ENCODE data around the gene TUBA3E. TPM values are rescaled to one million over a fixed set of nuclear protein-coding genes. Genes with fewer than 3 reads are reported as not detected.
"Not testable (repeated sequence)": the region's sequence is repeated elsewhere in the genome, so short reads cannot be mapped to it uniquely, and the experiment has no call there.

Gene TUBA3E
- polyA plus RNA-seq, 2 donors = 0.04 TPM; not detected in 1

GRCh38 chr2:130229161-130229510 is 30.9 kb upstream of the TUBA3E start:
- H3K27ac ChIP-seq (ENCODE audit: low read depth in 2 of 2, low read length in 1 of 2); H3K36me3 ChIP-seq (ENCODE audit: control insufficient read depth in 2 of 2, insufficient read depth in 2 of 2, low read length in 1 of 2); H3K9me3 ChIP-seq (ENCODE audit: control insufficient read depth in 2 of 2, insufficient read depth in 1 of 2, low read depth in 1 of 2, low read length in 1 of 2); H3K27me3 ChIP-seq (ENCODE audit: control insufficient read depth in 1 of 2, insufficient read depth in 2 of 2, low read length in 2 of 2); H3K4me1 ChIP-seq (ENCODE audit: control insufficient read depth in 2 of 2, insufficient read depth in 2 of 2, low read length in 1 of 2); H3K4me3 ChIP-seq (ENCODE audit: low read depth in 1 of 2, low read length in 2 of 2): not testable (repeated sequence)
- WGBS, 2 donors = 38 to 55% methylated on average over 39 to 48 of the region's 48 CpGs

GRCh38 chr2:130228467-130229160 is 30.4 kb upstream of the TUBA3E start:
- not testable (repeated sequence) for H3K9me3 ChIP-seq (ENCODE audit: control insufficient read depth in 2 of 2, insufficient read depth in 1 of 2, low read depth in 1 of 2, low read length in 1 of 2); H3K27ac ChIP-seq (ENCODE audit: low read depth in 2 of 2, low read length in 1 of 2); H3K4me3 ChIP-seq (ENCODE audit: low read depth in 1 of 2, low read length in 2 of 2); H3K4me1 ChIP-seq (ENCODE audit: control insufficient read depth in 2 of 2, insufficient read depth in 2 of 2, low read length in 1 of 2); H3K36me3 ChIP-seq (ENCODE audit: control insufficient read depth in 2 of 2, insufficient read depth in 2 of 2, low read length in 1 of 2); H3K27me3 ChIP-seq (ENCODE audit: control insufficient read depth in 1 of 2, insufficient read depth in 2 of 2, low read length in 2 of 2)
- WGBS, 2 donors = 79 to 88% methylated on average over 57 to 69 of the region's 69 CpGs

- WGBS, 2 donors = 93 to 95% methylated on average over 21 of the region's 21 CpGs
- H3K9me3 ChIP-seq (ENCODE audit: control insufficient read depth in 2 of 2, insufficient read depth in 1 of 2, low read depth in 1 of 2, low read length in 1 of 2); H3K27me3 ChIP-seq (ENCODE audit: control insufficient read depth in 1 of 2, insufficient read depth in 2 of 2, low read length in 2 of 2); H3K4me1 ChIP-seq (ENCODE audit: control insufficient read depth in 2 of 2, insufficient read depth in 2 of 2, low read length in 1 of 2); H3K27ac ChIP-seq (ENCODE audit: low read depth in 2 of 2, low read length in 1 of 2); H3K36me3 ChIP-seq (ENCODE audit: control insufficient read depth in 2 of 2, insufficient read depth in 2 of 2, low read length in 1 of 2); H3K4me3 ChIP-seq (ENCODE audit: low read depth in 1 of 2, low read length in 2 of 2): not testable (repeated sequence)
Measured at GRCh38 chr2:130228005-130228404, 29.8 kb upstream of the TUBA3E start.

- not testable (repeated sequence) for H3K9me3 ChIP-seq (ENCODE audit: control insufficient read depth in 2 of 2, insufficient read depth in 1 of 2, low read depth in 1 of 2, low read length in 1 of 2); H3K4me3 ChIP-seq (ENCODE audit: low read depth in 1 of 2, low read length in 2 of 2); H3K27me3 ChIP-seq (ENCODE audit: control insufficient read depth in 1 of 2, insufficient read depth in 2 of 2, low read length in 2 of 2); H3K4me1 ChIP-seq (ENCODE audit: control insufficient read depth in 2 of 2, insufficient read depth in 2 of 2, low read length in 1 of 2); H3K27ac ChIP-seq (ENCODE audit: low read depth in 2 of 2, low read length in 1 of 2); H3K36me3 ChIP-seq (ENCODE audit: control insufficient read depth in 2 of 2, insufficient read depth in 2 of 2, low read length in 1 of 2)
- 28 to 39% methylated on average over 4 of the region's 4 CpGs for whole genome bisulfite sequencing, 2 donors
Measured at GRCh38 chr2:130222523-130222922, 24.3 kb upstream of the TUBA3E start.

GRCh38 chr2:130220505-130220904 is 22.3 kb upstream of the TUBA3E start:
- not testable (repeated sequence) for H3K36me3 ChIP-seq (ENCODE audit: control insufficient read depth in 2 of 2, insufficient read depth in 2 of 2, low read length in 1 of 2)
- no CpG with 5 or more reads among the region's 1 CpG for WGBS, 2 donors

GRCh38 chr2:130219147-130219546 is 20.9 kb upstream of the TUBA3E start:
- not testable (repeated sequence) for H3K4me1 ChIP-seq (ENCODE audit: control insufficient read depth in 2 of 2, insufficient read depth in 2 of 2, low read length in 1 of 2); H3K9me3 ChIP-seq (ENCODE audit: control insufficient read depth in 2 of 2, insufficient read depth in 1 of 2, low read depth in 1 of 2, low read length in 1 of 2); H3K36me3 ChIP-seq (ENCODE audit: control insufficient read depth in 2 of 2, insufficient read depth in 2 of 2, low read length in 1 of 2); H3K27me3 ChIP-seq (ENCODE audit: control insufficient read depth in 1 of 2, insufficient read depth in 2 of 2, low read length in 2 of 2); H3K27ac ChIP-seq (ENCODE audit: low read depth in 2 of 2, low read length in 1 of 2); H3K4me3 ChIP-seq (ENCODE audit: low read depth in 1 of 2, low read length in 2 of 2)
- WGBS, 2 donors = 88 to 93% methylated on average over 2 of the region's 2 CpGs

More at GRCh38 chr2:130220505-130220904, 22.3 kb upstream of the TUBA3E start:
- not testable (repeated sequence) for H3K27me3 ChIP-seq (ENCODE audit: control insufficient read depth in 1 of 2, insufficient read depth in 2 of 2, low read length in 2 of 2); H3K27ac ChIP-seq (ENCODE audit: low read depth in 2 of 2, low read length in 1 of 2); H3K4me1 ChIP-seq (ENCODE audit: control insufficient read depth in 2 of 2, insufficient read depth in 2 of 2, low read length in 1 of 2); H3K4me3 ChIP-seq (ENCODE audit: low read depth in 1 of 2, low read length in 2 of 2); H3K9me3 ChIP-seq (ENCODE audit: control insufficient read depth in 2 of 2, insufficient read depth in 1 of 2, low read depth in 1 of 2, low read length in 1 of 2)

- not testable (repeated sequence) for H3K4me3 ChIP-seq (ENCODE audit: low read depth in 1 of 2, low read length in 2 of 2); H3K27me3 ChIP-seq (ENCODE audit: control insufficient read depth in 1 of 2, insufficient read depth in 2 of 2, low read length in 2 of 2); H3K4me1 ChIP-seq (ENCODE audit: control insufficient read depth in 2 of 2, insufficient read depth in 2 of 2, low read length in 1 of 2); H3K27ac ChIP-seq (ENCODE audit: low read depth in 2 of 2, low read length in 1 of 2); H3K36me3 ChIP-seq (ENCODE audit: control insufficient read depth in 2 of 2, insufficient read depth in 2 of 2, low read length in 1 of 2); H3K9me3 ChIP-seq (ENCODE audit: control insufficient read depth in 2 of 2, insufficient read depth in 1 of 2, low read depth in 1 of 2, low read length in 1 of 2)
- 78 to 80% methylated on average over 11 to 12 of the region's 13 CpGs for WGBS, 2 donors
Measured at GRCh38 chr2:130207051-130207450, 8.8 kb upstream of the TUBA3E start.

- WGBS, 2 donors = 80 to 86% methylated on average over 3 of the region's 3 CpGs
- not testable (repeated sequence) for H3K4me3 ChIP-seq (ENCODE audit: low read depth in 1 of 2, low read length in 2 of 2); H3K4me1 ChIP-seq (ENCODE audit: control insufficient read depth in 2 of 2, insufficient read depth in 2 of 2, low read length in 1 of 2); H3K27me3 ChIP-seq (ENCODE audit: control insufficient read depth in 1 of 2, insufficient read depth in 2 of 2, low read length in 2 of 2); H3K9me3 ChIP-seq (ENCODE audit: control insufficient read depth in 2 of 2, insufficient read depth in 1 of 2, low read depth in 1 of 2, low read length in 1 of 2); H3K36me3 ChIP-seq (ENCODE audit: control insufficient read depth in 2 of 2, insufficient read depth in 2 of 2, low read length in 1 of 2); H3K27ac ChIP-seq (ENCODE audit: low read depth in 2 of 2, low read length in 1 of 2)
Measured at GRCh38 chr2:130203150-130203549, 4.9 kb upstream of the TUBA3E start.

GRCh38 chr2:130202518-130202917 is 4.3 kb upstream of the TUBA3E start:
- not testable (repeated sequence) for H3K4me1 ChIP-seq (ENCODE audit: control insufficient read depth in 2 of 2, insufficient read depth in 2 of 2, low read length in 1 of 2); H3K27ac ChIP-seq (ENCODE audit: low read depth in 2 of 2, low read length in 1 of 2); H3K27me3 ChIP-seq (ENCODE audit: control insufficient read depth in 1 of 2, insufficient read depth in 2 of 2, low read length in 2 of 2); H3K9me3 ChIP-seq (ENCODE audit: control insufficient read depth in 2 of 2, insufficient read depth in 1 of 2, low read depth in 1 of 2, low read length in 1 of 2); H3K36me3 ChIP-seq (ENCODE audit: control insufficient read depth in 2 of 2, insufficient read depth in 2 of 2, low read length in 1 of 2); H3K4me3 ChIP-seq (ENCODE audit: low read depth in 1 of 2, low read length in 2 of 2)
- WGBS, 2 donors = 57 to 68% methylated on average over 4 of the region's 7 CpGs

GRCh38 chr2:130196052-130196451 is 2.2 kb downstream of the TUBA3E start:
- not testable (repeated sequence) for H3K36me3 ChIP-seq (ENCODE audit: control insufficient read depth in 2 of 2, insufficient read depth in 2 of 2, low read length in 1 of 2); H3K9me3 ChIP-seq (ENCODE audit: control insufficient read depth in 2 of 2, insufficient read depth in 1 of 2, low read depth in 1 of 2, low read length in 1 of 2); H3K27ac ChIP-seq (ENCODE audit: low read depth in 2 of 2, low read length in 1 of 2); H3K27me3 ChIP-seq (ENCODE audit: control insufficient read depth in 1 of 2, insufficient read depth in 2 of 2, low read length in 2 of 2); H3K4me1 ChIP-seq (ENCODE audit: control insufficient read depth in 2 of 2, insufficient read depth in 2 of 2, low read length in 1 of 2); H3K4me3 ChIP-seq (ENCODE audit: low read depth in 1 of 2, low read length in 2 of 2)
- 82 to 85% methylated on average over 10 to 12 of the region's 13 CpGs for WGBS, 2 donors
